ENCODE results near the gene CNTNAP4.

The CNTNAP4 gene

GRCh38 chr16:76336112-76336511 is 58.9 kb downstream of the CNTNAP4 start:
- H3K4me3 ChIP-seq, result no peak overlapping the region
- no peak for DNase-seq

DNA sequence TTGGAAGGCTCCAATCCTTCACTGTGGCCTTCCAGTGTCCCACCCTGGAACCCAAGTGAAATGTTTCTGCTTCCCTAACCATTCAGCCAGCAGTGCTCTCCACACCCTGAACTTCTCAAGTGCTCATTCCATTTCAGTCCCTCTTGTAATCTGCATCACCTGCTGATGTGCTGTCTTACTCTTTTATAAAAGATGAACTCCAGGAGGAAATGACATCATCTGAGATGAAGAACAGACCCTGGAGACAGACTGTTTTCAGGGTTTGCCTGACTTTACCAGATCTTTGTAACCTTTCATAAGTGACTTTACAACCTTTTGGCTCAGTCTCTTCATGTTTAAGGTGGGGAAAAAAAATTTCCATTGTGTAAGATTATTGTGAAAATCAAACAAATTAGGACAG is 61.3 kb downstream of the CNTNAP4 start:
- TF ChIP-seq, protein P1, sequence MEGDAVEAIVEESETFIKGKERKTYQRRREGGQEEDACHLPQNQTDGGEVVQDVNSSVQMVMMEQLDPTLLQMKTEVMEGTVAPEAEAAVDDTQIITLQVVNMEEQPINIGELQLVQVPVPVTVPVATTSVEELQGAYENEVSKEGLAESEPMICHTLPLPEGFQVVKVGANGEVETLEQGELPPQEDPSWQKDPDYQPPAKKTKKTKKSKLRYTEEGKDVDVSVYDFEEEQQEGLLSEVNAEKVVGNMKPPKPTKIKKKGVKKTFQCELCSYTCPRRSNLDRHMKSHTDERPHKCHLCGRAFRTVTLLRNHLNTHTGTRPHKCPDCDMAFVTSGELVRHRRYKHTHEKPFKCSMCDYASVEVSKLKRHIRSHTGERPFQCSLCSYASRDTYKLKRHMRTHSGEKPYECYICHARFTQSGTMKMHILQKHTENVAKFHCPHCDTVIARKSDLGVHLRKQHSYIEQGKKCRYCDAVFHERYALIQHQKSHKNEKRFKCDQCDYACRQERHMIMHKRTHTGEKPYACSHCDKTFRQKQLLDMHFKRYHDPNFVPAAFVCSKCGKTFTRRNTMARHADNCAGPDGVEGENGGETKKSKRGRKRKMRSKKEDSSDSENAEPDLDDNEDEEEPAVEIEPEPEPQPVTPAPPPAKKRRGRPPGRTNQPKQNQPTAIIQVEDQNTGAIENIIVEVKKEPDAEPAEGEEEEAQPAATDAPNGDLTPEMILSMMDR (IDR thresholded peaks at IDR 0.05), result no peak
- Histone ChIP-seq H3K4me1 (no peaks in the 10 kb centered on the region), H3K27ac (no peak overlapping the region), H3K4me3 (no peak overlapping the region), H3K36me3 (no peaks in the 10 kb centered on the region), H3K9me3 (no peaks in the 10 kb centered on the region), H3K27me3 (no peaks in the 10 kb centered on the region)
- no peak for DNase-seq
- intact Hi-C loops (cut with DNase I; ENCODE audit: low total_unique reads), result no loop called here

More at GRCh38 chr16:76336112-76336511, 58.9 kb downstream of the CNTNAP4 start:
- H3K36me3 ChIP-seq, result no peaks in the 10 kb centered on the region
- H3K27ac ChIP-seq, result no peak overlapping the region
- H3K4me1 ChIP-seq, result no peaks in the 10 kb centered on the region
- H3K27me3 ChIP-seq, result no peaks in the 10 kb centered on the region
- intact Hi-C loops (cut with DNase I; ENCODE audit: low total_unique reads), result no loop called here
- TF ChIP-seq, protein P1 (IDR thresholded peaks at IDR 0.05), result no peak
- H3K9me3 ChIP-seq, result no peaks in the 10 kb centered on the region

GRCh38 chr16:76343769-76344168 is 66.6 kb downstream of the CNTNAP4 start:
- Histone ChIP-seq H3K27ac (no peak overlapping the region), H3K4me1 (no peaks in the 10 kb centered on the region), H3K4me3 (no peak overlapping the region), H3K9me3 (no peaks in the 10 kb centered on the region), H3K36me3 (no peaks in the 10 kb centered on the region), H3K27me3 (no peaks in the 10 kb centered on the region)
- intact Hi-C loops (cut with DNase I; ENCODE audit: low total_unique reads), result no loop called here
- no peak for DNase-seq
- TF ChIP-seq, protein P1 (IDR thresholded peaks at IDR 0.05), result no peak

DNA sequence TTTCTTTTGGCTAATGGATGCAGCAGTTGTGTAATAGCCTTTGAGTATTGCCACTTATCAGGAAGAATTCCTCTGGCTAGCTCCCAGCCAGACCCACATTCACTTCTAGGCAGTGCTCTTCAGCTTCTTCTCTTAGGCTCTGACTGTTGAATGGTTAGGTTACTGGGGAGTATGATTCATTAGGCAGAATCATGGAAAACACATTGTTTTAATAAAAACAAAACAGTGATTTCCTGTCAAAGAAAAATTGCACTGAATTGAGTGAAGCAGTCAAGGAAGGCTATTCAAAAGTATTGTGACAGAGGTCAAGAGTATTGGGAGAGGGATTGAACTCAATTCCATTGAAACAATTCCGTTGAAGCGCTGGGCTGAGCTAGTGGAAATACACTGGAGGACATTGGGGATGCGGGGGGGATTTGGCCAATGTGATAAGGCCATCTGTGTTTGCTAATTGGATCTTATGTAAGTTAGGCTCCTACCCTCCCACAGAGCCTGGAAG is 68.0 kb downstream of the CNTNAP4 start:
- intact Hi-C loops (cut with DNase I; ENCODE audit: low total_unique reads), result no loop called here
- Histone ChIP-seq H3K4me3 (no peak overlapping the region), H3K36me3 (no peaks in the 10 kb centered on the region), H3K27ac (no peak overlapping the region), H3K27me3 (no peaks in the 10 kb centered on the region), H3K9me3 (no peaks in the 10 kb centered on the region), H3K4me1 (no peaks in the 10 kb centered on the region)
- peak; percentile 74 to 77 for DNase-seq
- TF ChIP-seq, protein P1 (IDR thresholded peaks at IDR 0.05), result no peak

DNA sequence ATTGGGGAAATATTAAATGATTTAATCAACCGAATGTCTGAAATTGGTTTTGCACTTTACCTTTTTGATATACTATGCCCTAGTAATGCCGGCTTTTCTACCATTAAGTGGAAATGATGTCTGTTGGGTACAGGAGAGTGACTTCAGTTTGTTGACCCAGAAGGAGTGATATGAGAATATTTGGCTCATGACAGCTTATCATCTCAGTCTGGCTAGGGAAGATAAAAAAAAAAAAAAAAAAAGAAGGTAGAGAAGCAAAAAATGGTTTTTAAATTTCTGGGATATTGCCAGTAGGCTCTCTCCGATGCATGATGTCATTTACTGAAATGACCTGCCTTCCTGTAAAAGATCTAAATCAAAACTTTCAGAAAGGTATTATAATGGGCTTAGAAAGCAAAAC is 69.0 kb downstream of the CNTNAP4 start:
- no peaks in the 10 kb centered on the region for H3K4me1 ChIP-seq
- no peaks in the 10 kb centered on the region for H3K27me3 ChIP-seq
- no peak for DNase-seq
- no peak overlapping the region for H3K27ac ChIP-seq
- no peaks in the 10 kb centered on the region for H3K36me3 ChIP-seq
- no peak overlapping the region for H3K4me3 ChIP-seq
- intact Hi-C loops (cut with DNase I; ENCODE audit: low total_unique reads), result no loop called here
- TF ChIP-seq, protein P1 (IDR thresholded peaks at IDR 0.05), result no peak
- H3K9me3 ChIP-seq, result no peaks in the 10 kb centered on the region

DNA sequence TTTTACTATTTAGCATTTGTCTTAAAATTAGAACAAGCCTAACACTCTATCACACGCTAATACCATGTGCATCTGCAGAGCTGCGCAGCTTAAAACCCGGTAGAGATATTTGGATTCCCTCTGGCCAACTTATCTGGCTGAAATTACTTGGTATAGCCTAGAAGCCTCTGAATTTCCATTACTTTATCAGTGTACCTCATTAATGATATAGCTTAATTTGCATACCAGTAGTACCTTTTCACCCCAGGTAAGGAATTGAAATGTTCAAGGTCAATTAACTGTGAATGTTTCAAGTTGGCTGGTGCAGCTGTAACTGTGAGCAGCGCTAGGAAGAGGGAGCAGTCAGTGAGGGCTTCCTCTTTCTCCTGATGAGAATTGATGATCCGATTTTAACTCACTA is 74.2 kb downstream of the CNTNAP4 start:
- Histone ChIP-seq H3K9me3 (no peaks in the 10 kb centered on the region), H3K4me3 (no peak overlapping the region), H3K27ac (no peak overlapping the region), H3K36me3 (no peaks in the 10 kb centered on the region), H3K4me1 (no peaks in the 10 kb centered on the region), H3K27me3 (no peaks in the 10 kb centered on the region)
- no peak for DNase-seq
- intact Hi-C loops (cut with DNase I; ENCODE audit: low total_unique reads), result no loop called here
- TF ChIP-seq, protein P1 (IDR thresholded peaks at IDR 0.05), result no peak

Measured in tibial artery (tissue), 4 donors.